HepG2 (cell line): ENCODE results near the gene SPATA21. TPM values are rescaled to one million over a fixed set of nuclear protein-coding genes. Genes with fewer than 3 reads are reported as not detected.

ENCODE experiments used
- AHDC1 ChIP-seq: sonication (generic); formaldehyde crosslinking; IDR thresholded peaks from 2 replicates; pipeline ENCODE4 v1.5.1; 2020; ENCODE audit warnings: mild to moderate bottlenecking, missing genetic modification reagents, borderline replicate concordance
- ARID3A ChIP-seq: IDR thresholded peaks from 2 replicates; pipeline ENCODE4 v1.6.1; 2012; ENCODE audit warnings: low read depth, low read length, improper control_type of control experiment
- ATF6 ChIP-seq: sonication (generic); formaldehyde crosslinking; conservative IDR thresholded peaks from 2 replicates; pipeline ENCODE4 v1.4.0; 2020; ENCODE audit warnings: missing genetic modification reagents
- RFXANK ChIP-seq: IDR thresholded peaks from 2 replicates; pipeline ENCODE4 v1.6.1; 2016
- SMYD3 ChIP-seq: sonication (generic); formaldehyde crosslinking; IDR thresholded peaks from 2 replicates; pipeline ENCODE4 v1.8.1; 2023; ENCODE audit warnings: mild to moderate bottlenecking, missing genetic modification reagents
- U2AF1 ChIP-seq: fragments of 200-400 bp; formaldehyde crosslinking; optimal IDR thresholded peaks from 2 replicates; pipeline ENCODE3; 2017; ENCODE audit warnings: mild to moderate bottlenecking, low read depth, low read length
- ZBTB40 ChIP-seq, 2 experiments: fragments of 450-650 bp in 1 of 2; sonication (generic) in 1 of 2; formaldehyde crosslinking in 1 of 2; IDR thresholded peaks; 2 replicates each; pipeline versions ENCODE4 v1.6.1 to v1.8.0; 2016 to 2022; ENCODE audit warnings: antibody characterized with exemption in 1 of 2, mild to moderate bottlenecking in 1 of 2, missing genetic modification reagents in 1 of 2
- ZBTB8A ChIP-seq: sonication (generic); formaldehyde crosslinking; IDR thresholded peaks from 2 replicates; pipeline ENCODE4 v1.4.0; 2020; ENCODE audit warnings: mild to moderate bottlenecking, low read depth, missing genetic modification reagents, borderline replicate concordance
- ZSCAN20 ChIP-seq: sonication (generic); formaldehyde crosslinking; IDR thresholded peaks from 2 replicates; pipeline ENCODE4 v1.4.0; 2020; ENCODE audit warnings: missing genetic modification reagents, mild to moderate bottlenecking, borderline replicate concordance
- ZZZ3 ChIP-seq: sonication (generic); formaldehyde crosslinking; IDR thresholded peaks from 2 replicates; pipeline ENCODE4 v1.4.0; 2020; ENCODE audit warnings: missing genetic modification reagents, mild to moderate bottlenecking, borderline replicate concordance
- polyA plus RNA-seq, 8 experiments: library from polyadenylated mRNA; depleted of rRNA in 3 of 8; stranded (reverse) in 7 of 8; unstranded in 1 of 8; fragments of >200 nt; fragmentation: Illumina TruSeq in 4 of 8; extraction: Trizol in 4 of 8; gene quantifications; 2 replicates each; pipeline versions ENCODE4 v1.2.1 to v1.2.3, GENCODE V29; 2011 to 2016; ENCODE audit warnings: low read depth in 4 of 8, missing spikeins in 1 of 8, mixed read lengths in 1 of 8; ENCODE audit not compliant: insufficient read depth in 1 of 8
- total RNA-seq, 5 experiments: library from RNA; depleted of rRNA; stranded (reverse); fragments of >200 nt; fragmentation: Illumina TruSeq; extraction: Trizol; gene quantifications; 2 replicates each; pipeline ENCODE4 v1.2.3, GENCODE V29; 2016; ENCODE audit warnings: low read depth in 1 of 5

The SPATA21 gene
- total and polyA plus RNA-seq, 2 of the 13 experiments (the other 11 are each of a cell fraction or from before 2014, with no cell fraction given), result 0.80 to 1.4 TPM

GRCh38 chr1:16366722-16367257 is 70.4 kb downstream of the SPATA21 start, which contains the start of gene SZRD1 (continued):
- no peak for TF ChIP-seq U2AF1
- TF ChIP-seq ZZZ3 (CRISPR knock-in tag), result no peak
- TF ChIP-seq AHDC1 (CRISPR knock-in tag), result no peak
- 0 out of 2 replicates have a peak, but pooled peaks have one; percentile 15 for TF ChIP-seq ZBTB8A
- no peak for TF ChIP-seq RFXANK
- TF ChIP-seq ARID3A, result no peak
- TF ChIP-seq ATF6 (CRISPR knock-in tag), result no peak
- no peak for TF ChIP-seq SMYD3
- TF ChIP-seq ZSCAN20 (CRISPR knock-in tag), result no peak
- no peak for TF ChIP-seq ZBTB40 (IDR thresholded peaks at IDR 0.05)
- TF ChIP-seq ZBTB40 (CRISPR knock-in tag; IDR thresholded peaks at IDR 0.05), result no peak
